Measurements from ENCODE around the gene CEMIP. TPM values are rescaled to one million over a fixed set of nuclear protein-coding genes. Genes with fewer than 3 reads are reported as not detected.

Gene CEMIP
- total RNA-seq, 1 donor from 2014 or later = not detected

GRCh38 chr15:80885016-80885579 lies 105.9 kb downstream of the CEMIP start:
- no peak overlapping the region for H3K9ac ChIP-seq
- H3K4me3 Mint-ChIP-seq = no peak overlapping the region
- H3K4me1 Mint-ChIP-seq = peaks cover 5% of the 10 kb centered on the region
- no peaks in the 10 kb centered on the region for H3K9me3 Mint-ChIP-seq
- H3K9me3 ChIP-seq (ENCODE audit: low read depth) = no peaks in the 10 kb centered on the region
- H3K27ac ChIP-seq = no peak overlapping the region
- H3K79me2 ChIP-seq (ENCODE audit: low read depth) = no peaks in the 10 kb centered on the region
- no peaks in the 10 kb centered on the region for H3K36me3 ChIP-seq
- DNase-seq (ENCODE audit: low spot score) = no peak
- no peak overlapping the region for H3K27ac Mint-ChIP-seq
- no peaks in the 10 kb centered on the region for H3K27me3 ChIP-seq
- no peaks in the 10 kb centered on the region for H3K36me3 Mint-ChIP-seq
- no peak overlapping the region for H2AFZ ChIP-seq (replicated peaks)
- H3K4me3 ChIP-seq = no peak overlapping the region
- H3K27me3 Mint-ChIP-seq (ENCODE audit: insufficient read depth, low read depth) = peaks cover 9% of the 10 kb centered on the region
- H3F3A ChIP-seq (ENCODE audit: low read depth) = no peaks in the 10 kb centered on the region
- H3K4me1 ChIP-seq = peaks cover 8% of the 10 kb centered on the region
- no peak overlapping the region for H3K4me2 ChIP-seq
- H4K20me1 ChIP-seq (ENCODE audit: low read depth) = no peaks in the 10 kb centered on the region
- TF ChIP-seq EZH2 (IDR thresholded peaks at IDR 0.05) = no peak
- TF ChIP-seq EZH2phosphoT487 (IDR thresholded peaks at IDR 0.05) = no peak
- no peak for TF ChIP-seq CTCF (IDR thresholded peaks at IDR 0.05)

- Mint-ChIP-seq H3K4me3 (no peak overlapping the region), H3K27ac (no peak overlapping the region), H3K27me3 (ENCODE audit: insufficient read depth, low read depth) (peaks cover 9% of the 10 kb centered on the region), H3K4me1 (peaks cover 5% of the 10 kb centered on the region), H3K36me3 (peaks cover 2% of the 10 kb centered on the region), H3K9me3 (no peaks in the 10 kb centered on the region)
- Histone ChIP-seq H3F3A (ENCODE audit: low read depth) (no peaks in the 10 kb centered on the region), H4K20me1 (ENCODE audit: low read depth) (no peaks in the 10 kb centered on the region), H3K79me2 (ENCODE audit: low read depth) (no peaks in the 10 kb centered on the region), H3K4me2 (no peak overlapping the region), H3K4me3 (no peak overlapping the region), H3K27me3 (no peaks in the 10 kb centered on the region), H2AFZ (replicated peaks) (no peak overlapping the region), H3K36me3 (no peaks in the 10 kb centered on the region), H3K9me3 (ENCODE audit: low read depth) (no peaks in the 10 kb centered on the region), H3K4me1 (peaks cover 8% of the 10 kb centered on the region), H3K27ac (no peak overlapping the region), H3K9ac (no peak overlapping the region)
- DNase-seq (ENCODE audit: low spot score) = peak; percentile 13
- TF ChIP-seq EZH2phosphoT487 (IDR thresholded peaks at IDR 0.05) (no peak), CTCF (IDR thresholded peaks at IDR 0.05) (no peak), EZH2 (IDR thresholded peaks at IDR 0.05) (no peak)
Observed at GRCh38 chr15:80887148-80887547, 108.0 kb downstream of the CEMIP start.

- Histone ChIP-seq H4K20me1 (ENCODE audit: low read depth) (no peaks in the 10 kb centered on the region), H3K27me3 (no peaks in the 10 kb centered on the region), H3K27ac (no peak overlapping the region), H3K9ac (no peak overlapping the region), H3K4me3 (no peak overlapping the region), H3K4me2 (no peak overlapping the region), H3F3A (ENCODE audit: low read depth) (no peaks in the 10 kb centered on the region), H3K9me3 (ENCODE audit: low read depth) (no peaks in the 10 kb centered on the region), H3K36me3 (no peaks in the 10 kb centered on the region), H3K4me1 (peaks cover 8% of the 10 kb centered on the region), H2AFZ (replicated peaks) (no peak overlapping the region), H3K79me2 (ENCODE audit: low read depth) (no peaks in the 10 kb centered on the region)
- peaks cover 2% of the 10 kb centered on the region for H3K36me3 Mint-ChIP-seq
- H3K4me3 Mint-ChIP-seq = no peak overlapping the region
- no peak for TF ChIP-seq EZH2 (IDR thresholded peaks at IDR 0.05)
- H3K27ac Mint-ChIP-seq = no peak overlapping the region
- H3K27me3 Mint-ChIP-seq (ENCODE audit: insufficient read depth, low read depth) = peaks cover 9% of the 10 kb centered on the region
- peaks cover 5% of the 10 kb centered on the region for H3K4me1 Mint-ChIP-seq
- H3K9me3 Mint-ChIP-seq = no peaks in the 10 kb centered on the region
- no peak for DNase-seq (ENCODE audit: low spot score)
Observed at GRCh38 chr15:80888846-80889245, 109.7 kb downstream of the CEMIP start.

- Mint-ChIP-seq H3K4me3 (no peak overlapping the region), H3K9me3 (peaks cover 2% of the 10 kb centered on the region), H3K27ac (no peak overlapping the region)
Observed at GRCh38 chr15:80890341-80891005, 111.3 kb downstream of the CEMIP start.

More at GRCh38 chr15:80890341-80891005, 111.3 kb downstream of the CEMIP start:
- no peak overlapping the region for H3K9ac ChIP-seq
- H3K36me3 Mint-ChIP-seq = peaks cover 2% of the 10 kb centered on the region
- no peak overlapping the region for H3K4me3 ChIP-seq
- H3K4me1 ChIP-seq = peaks cover 8% of the 10 kb centered on the region
- H3K36me3 ChIP-seq = no peaks in the 10 kb centered on the region
- H3K27me3 ChIP-seq = no peaks in the 10 kb centered on the region
- no peak overlapping the region for H2AFZ ChIP-seq (replicated peaks)
- H3F3A ChIP-seq (ENCODE audit: low read depth) = no peaks in the 10 kb centered on the region
- H3K4me1 Mint-ChIP-seq = peaks cover 5% of the 10 kb centered on the region
- H3K4me2 ChIP-seq = no peak overlapping the region
- no peak for DNase-seq (ENCODE audit: low spot score)
- peaks cover 5% of the 10 kb centered on the region for H3K27me3 Mint-ChIP-seq (ENCODE audit: insufficient read depth, low read depth)
- no peaks in the 10 kb centered on the region for H4K20me1 ChIP-seq (ENCODE audit: low read depth)
- no peaks in the 10 kb centered on the region for H3K79me2 ChIP-seq (ENCODE audit: low read depth)
- TF ChIP-seq CTCF (IDR thresholded peaks at IDR 0.05) = no peak
- no peak for TF ChIP-seq EZH2 (IDR thresholded peaks at IDR 0.05)
- TF ChIP-seq EZH2phosphoT487 (IDR thresholded peaks at IDR 0.05) = no peak
- no peak overlapping the region for H3K27ac ChIP-seq
- H3K9me3 ChIP-seq (ENCODE audit: low read depth) = no peaks in the 10 kb centered on the region

Measured in neural progenitor cell (in vitro differentiated cells).